ENCODE data around the gene NRBP1.
A peak's percentile ranks its signal among the peaks of the same experiment; 100 is the strongest.

Gene NRBP1

DNA sequence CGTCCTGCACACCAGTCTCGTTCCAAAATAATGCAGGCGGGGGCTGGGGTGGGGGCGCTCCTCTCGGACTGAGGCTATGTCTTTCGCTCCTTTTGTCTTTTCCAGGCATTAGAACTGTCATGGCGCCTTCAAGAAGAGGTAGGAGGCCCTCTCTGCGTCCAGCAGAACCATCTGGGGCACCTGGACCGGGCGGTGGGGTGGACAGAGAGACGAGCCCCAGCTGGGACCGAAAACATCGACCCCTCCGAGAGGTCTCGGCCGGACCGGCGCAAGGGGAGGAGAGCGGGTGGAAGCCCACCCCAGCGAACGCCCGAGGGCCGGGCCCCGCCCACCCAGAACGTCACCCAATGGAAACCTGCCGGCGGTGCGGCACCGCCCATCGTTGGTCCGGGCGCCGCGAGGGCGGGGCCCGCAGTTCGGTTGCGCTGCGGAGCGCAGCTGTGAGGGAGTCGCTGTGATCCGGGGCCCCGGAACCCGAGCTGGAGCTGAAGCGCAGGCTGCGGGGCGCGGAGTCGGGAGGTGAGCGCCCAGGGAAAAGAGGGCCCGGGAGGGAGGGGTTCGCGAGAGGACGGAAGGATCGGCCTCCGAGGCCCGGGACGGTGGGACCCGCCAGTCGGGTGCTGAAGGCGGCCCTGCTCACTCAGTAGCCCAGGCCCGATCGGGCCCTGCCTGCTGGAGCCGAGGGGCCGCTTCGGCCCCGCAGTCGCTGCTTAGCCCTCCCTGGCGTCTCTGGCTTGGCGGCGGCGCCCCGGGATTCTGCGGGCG is at the start of gene NRBP1:
TSS of gene NRBP1 (plus strand) at position 419 of the 765 bp plus-strand sequence. CDS start 4,643 bp downstream, outside the sequence.
- DNase-seq (ENCODE audit: low read depth in 1 of 2, low spot score in 1 of 2): peak; percentile 84 to 88

DNA sequence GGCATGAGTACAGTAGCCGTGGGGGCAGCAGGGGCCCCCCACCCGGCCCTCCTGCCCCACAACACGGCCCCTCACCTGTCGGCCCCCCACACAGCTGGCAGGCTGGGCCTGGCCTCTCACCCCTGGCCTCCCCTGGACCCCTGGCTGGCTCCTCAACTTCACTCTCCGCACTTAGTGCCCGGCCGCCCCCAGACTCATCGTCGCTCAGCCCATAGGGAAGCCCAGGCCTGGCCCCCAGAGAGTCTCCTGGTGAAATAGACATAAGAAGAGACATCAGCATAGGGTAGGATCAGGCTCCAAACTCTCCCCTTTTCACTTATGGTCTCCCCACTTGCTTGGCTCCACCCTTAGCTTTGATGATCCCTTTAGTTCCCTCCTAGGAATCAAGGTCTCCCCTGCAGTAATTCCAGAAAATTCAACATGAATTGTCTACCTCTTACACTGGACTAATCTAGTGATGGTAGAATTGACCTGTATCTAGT is 49.6 kb upstream of the NRBP1 start:
- DNase-seq (ENCODE audit: low read depth in 1 of 2, low spot score in 1 of 2): no peak

DNA sequence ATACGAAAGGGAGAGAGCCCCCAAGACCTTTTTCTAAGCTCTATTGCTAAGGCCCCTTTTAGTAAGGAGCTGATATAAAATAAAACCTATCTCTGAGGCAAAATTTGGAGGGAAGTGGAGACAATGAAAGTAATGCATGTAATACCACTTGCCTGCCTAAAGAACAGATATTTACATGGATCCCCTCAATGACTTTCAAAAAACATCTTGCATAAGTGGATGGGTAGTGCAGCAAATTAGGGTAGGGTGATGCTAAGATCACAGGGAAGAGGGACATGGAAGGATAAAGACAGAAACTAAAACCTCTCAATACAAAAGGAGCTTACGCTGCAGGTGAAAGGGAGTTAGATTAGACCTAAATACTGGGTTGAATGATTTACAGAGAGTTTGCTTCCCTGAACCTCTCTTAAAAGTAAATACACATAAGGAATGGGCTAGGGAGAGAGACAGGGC is 49.0 kb upstream of the NRBP1 start:
- no peak for DNase-seq (ENCODE audit: low read depth in 1 of 2, low spot score in 1 of 2)

DNA sequence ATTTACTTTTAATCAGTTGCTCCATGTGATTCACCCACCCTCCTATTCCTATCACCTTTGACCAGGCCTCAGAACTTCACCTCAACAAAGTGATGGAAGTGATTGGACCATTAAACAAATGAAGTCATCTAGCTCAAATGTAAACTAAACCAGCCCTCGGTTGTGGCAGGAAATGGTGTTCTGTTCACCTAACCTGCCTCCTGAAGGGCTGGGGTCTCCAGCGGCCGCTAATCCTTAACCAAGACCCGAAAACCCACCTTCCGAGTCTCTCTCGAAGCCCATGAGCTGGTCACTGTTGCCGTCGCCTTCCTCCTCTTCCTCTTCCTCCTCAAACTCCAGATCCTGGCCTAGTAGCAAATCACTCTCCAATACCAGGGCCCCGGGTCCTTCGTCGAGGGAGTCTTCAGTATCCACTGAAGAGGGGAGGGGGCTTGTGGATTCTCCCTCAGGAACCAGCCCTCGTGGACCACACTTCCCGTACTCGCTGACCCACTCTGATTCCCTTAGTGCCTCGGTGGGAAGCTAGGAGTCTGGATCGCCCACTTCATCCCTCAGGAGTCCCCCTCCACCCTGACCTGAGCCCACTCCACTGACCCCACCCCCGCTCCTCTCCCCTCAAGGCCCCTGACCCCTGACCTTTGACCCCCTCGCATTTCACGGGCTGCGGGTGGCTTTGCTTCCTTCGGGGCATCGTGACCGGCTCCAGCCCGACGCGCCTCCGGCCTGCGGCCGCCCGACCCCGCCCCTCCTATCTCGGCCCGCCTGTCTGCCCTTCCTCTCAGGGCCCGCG is 48.4 kb upstream of the NRBP1 start:
- no peak for DNase-seq (ENCODE audit: low read depth in 1 of 2, low spot score in 1 of 2)

DNA sequence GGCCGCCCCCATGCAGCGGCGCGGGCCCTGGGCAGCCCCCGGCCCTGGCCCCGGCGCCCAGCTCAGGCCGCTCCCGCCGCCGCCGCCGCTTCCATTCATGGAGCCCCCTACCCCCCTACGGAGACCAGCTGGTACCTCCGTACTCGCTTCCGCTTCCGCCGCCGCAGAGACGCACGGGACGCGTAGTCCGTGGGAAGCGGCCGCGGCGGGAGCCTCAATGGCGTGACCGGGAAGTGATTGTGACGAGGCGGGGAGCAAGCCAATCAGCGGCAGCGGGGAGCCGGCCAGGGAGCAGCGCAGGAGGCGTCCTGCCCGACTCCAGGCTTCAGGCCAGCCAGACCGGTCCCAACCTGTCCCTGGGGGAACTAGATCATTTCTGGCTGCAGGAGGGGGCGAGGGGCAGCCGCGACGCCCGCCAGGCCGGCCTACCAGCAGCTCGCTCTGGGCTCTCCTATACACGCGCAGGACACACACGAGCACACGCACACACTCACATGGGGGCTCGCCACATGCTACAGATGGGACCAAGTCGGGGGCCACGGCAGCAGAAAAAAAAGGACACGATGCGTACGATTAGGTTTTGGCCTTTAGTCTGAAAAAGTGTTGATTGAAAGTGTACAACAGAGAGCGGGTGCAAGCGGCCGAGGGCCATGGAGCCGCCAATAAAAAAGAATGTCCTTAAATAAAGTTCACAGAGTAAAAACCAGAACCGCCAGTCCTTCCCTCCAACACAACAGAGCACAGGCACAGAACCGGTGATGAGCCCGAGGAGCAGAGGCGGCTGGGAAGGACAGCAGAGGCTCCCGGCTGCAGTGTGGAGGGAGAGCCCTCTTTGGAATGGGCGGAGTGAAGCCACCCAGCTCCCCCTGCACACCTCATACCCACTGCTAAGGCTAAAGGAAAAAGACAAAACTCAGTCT is 47.5 kb upstream of the NRBP1 start, which contains the start of gene ZNF513:
TSS of gene ZNF513 (minus strand) at position 109 of the 920 bp plus-strand sequence. CDS start 208 bp downstream, outside the sequence.
- DNase-seq (ENCODE audit: low read depth in 1 of 2, low spot score in 1 of 2): peak; percentile 71 to 81

DNA sequence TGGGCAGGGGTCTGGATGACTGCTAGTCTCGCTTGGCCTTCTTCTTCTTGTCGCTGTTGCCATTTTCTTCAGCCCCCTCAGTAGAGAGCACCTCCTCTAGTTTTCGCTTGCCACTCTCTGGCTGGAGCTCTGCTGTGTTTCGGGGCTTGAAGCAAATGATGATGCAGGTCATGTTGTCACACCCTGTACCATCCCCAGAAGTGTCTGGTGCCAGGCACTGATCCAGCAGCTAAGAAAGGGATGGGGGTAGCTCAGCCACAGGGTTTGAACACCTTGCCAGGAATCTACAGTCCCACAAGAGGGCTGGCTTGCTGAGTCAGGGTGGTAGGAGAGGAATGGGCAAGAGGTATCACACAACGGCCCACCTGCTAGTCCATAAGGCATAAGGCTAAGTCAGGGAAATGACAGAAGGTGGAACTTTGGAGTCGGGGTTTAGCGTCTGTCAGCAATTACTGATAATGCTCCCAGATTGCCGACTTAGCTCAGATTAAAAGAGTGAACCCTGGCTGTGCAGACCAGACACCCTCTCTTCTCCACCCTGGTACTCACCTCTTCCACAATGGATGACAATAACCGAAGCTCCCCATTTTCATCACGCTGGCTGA is 46.8 kb upstream of the NRBP1 start:
- DNase-seq (ENCODE audit: low read depth in 1 of 2, low spot score in 1 of 2): no peak

DNA sequence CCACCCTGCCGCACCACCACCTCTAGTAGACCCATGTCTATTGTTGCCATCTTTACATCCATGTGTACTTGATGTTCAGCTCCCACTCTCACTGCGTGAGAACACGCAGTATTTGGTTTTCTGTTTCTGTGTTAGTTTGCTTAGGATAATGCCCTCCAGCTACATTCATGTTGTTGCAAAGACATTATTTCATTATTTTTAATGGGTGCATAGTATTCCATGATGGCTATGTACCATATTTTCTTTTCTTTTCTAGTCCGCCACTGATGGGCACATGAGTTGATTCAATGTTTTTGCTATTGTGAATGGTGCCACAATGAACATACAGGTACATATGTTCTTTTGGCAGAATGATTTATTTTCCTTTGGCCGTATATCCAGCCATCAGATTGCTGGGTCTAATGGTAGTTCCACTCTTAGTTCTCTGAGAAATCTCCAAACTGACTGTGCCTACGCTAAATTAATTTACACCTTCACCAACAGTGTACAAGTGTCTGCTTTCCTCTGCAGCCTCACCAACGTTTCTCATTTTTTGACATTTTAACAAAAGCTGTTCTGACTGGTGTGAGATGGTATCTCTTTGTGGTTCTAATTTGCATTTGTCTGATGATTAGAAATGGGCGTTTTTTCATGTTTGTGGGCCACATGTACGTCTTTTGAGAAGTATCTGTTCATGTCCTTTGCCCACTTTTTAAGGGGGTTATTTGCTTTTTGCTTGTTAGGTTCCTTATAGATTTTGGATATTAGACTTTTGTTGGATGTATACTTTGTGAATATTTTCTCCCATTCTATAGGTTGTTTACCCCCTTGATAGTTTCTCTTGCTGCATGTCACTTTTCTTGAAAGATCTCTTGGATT is 37.4 kb upstream of the NRBP1 start:
- no peak for DNase-seq (ENCODE audit: low read depth in 1 of 2, low spot score in 1 of 2)

DNA sequence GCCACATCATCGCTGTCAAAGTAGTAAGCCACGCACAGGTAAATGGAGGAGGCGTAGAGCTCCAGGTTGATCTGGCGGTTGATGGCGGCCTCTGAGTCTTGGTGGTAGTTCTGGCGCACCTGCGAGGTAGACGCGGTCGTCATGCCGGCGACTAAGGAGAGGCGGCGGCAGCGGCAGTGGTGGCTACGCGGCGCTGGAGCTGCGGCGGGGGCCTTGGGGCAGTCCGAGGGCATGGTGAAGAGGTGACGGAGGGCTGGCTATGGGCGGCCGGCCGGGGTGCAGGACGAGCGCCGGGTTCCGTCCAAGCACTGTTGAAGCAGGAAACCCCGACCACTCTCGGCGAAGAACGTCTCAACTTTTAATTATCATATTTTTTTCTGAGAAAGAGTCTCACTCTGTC is 35.2 kb upstream of the NRBP1 start:
- no peak for DNase-seq (ENCODE audit: low read depth in 1 of 2, low spot score in 1 of 2)

DNA sequence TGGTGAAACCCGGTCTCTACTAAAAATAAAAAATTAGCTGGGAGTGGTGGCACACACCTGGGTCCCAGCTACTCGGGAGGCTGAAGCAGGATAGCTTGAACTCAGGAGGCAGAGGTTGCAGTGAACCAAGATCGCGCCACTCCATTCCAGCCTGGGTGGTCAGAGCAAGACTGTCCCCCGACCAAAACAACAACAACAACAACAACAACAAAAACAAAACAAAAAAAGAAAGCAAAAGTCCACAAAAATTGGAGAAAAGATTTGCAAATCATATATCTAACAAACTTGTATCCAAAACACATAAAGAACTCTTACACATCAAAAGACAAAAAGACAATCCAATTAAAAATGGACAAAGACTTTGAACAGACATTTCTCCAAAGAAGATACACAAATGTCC is 29.5 kb upstream of the NRBP1 start:
- DNase-seq (ENCODE audit: low read depth in 1 of 2, low spot score in 1 of 2): no peak

DNA sequence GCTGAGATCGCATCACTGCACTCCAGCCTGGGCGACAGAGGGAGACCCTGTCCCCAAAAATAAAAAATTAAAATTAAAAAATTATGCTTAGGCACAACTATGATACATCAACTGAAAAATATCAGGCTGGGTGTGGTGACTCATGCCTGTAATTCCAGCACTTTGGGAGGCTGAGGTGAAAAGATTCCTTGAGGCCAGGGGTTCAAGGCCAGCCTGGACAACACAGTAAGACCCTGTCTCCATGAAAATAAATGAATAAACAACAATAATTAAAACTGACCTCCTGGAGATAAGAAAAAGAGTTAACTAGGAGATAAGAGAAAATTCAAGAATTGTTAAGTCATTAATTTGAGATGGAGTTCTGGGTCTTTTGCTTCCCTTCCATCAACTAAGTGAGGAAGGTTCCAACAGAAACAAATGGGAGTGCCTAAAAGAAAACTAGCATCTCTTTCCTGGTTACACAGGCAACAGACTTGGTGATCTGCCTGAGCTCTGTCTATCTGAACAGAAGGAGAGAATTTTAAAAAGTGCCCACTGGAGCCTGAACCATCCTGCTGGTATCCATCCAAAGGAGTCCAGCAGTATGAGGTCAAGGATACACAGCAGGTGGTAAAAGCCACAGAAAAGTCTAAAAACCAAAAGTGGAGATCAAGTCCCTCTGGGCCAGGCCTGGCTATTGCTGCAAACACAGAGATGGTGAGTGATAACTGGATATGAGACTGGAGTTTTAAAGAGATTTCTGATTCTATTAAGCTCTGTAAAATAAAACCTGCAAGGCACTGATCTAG is 27.9 kb upstream of the NRBP1 start:
- no peak for DNase-seq (ENCODE audit: low read depth in 1 of 2, low spot score in 1 of 2)

DNA sequence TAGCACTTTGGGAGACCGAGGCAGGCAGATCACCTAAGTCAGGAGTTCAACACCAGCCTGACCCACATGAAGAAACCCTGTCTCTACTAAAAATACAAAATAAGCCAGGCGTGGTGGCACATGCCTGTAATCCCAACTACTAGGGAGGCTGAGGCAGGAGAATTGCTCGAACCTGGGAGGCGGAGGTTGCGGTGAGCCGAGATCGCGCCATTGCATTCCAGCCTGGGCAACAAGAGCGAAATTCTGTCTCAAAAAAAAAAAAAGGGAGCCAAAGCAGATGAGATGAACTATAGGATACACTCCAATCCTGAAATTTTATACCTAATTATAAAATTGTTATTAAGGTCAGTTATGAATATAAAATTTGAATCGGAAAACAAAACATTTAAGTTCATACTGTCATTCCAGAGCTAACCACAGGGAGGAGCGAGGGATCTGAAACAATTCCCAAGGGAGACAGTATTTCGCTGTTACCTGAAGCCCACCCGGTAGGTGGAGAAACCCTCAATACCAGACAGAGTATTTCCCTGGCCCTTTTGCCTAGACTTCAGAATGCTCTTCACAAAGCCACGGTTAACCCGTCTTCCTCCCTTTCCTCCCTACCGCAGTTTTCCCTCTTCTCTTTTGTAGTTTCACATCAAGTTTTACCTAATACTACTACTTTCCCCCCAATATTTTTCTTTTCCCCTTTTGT is 20.5 kb upstream of the NRBP1 start:
- DNase-seq (ENCODE audit: low read depth in 1 of 2, low spot score in 1 of 2): no peak

DNA sequence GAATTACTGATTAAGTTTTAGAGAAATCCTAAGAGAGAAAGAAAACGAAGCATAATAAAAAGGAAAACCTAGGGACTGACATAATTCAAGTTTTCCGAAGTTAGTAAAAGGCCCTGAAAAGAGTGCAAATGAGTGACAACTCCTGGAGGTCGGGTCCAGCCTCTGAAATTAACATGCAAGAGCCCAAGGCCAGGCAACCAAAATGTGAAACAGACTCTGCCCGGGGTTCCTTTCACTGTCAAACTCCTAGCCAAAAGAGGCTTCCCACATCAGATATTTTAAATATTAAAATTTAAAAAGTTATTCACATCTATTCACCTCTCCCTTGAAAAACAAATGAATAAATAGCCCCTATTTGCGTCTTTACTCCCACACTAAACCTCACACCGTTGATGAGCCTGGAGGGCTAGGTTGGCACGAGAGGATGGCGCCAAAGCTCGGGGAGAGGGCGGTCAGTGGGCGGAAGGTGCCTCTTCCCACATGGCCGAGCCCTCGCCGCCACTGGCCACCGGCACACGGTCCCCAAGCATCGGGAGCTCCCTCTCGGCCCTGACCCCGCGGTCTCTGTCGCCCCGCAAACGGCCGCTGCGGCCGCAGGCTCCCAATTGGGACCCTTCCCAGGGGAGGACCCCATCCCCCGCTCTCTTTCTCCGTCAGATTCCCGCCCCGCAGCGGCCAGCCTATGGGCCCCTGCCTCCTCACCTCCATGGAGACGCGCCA is 19.7 kb upstream of the NRBP1 start:
- no peak for DNase-seq (ENCODE audit: low read depth in 1 of 2, low spot score in 1 of 2)

DNA sequence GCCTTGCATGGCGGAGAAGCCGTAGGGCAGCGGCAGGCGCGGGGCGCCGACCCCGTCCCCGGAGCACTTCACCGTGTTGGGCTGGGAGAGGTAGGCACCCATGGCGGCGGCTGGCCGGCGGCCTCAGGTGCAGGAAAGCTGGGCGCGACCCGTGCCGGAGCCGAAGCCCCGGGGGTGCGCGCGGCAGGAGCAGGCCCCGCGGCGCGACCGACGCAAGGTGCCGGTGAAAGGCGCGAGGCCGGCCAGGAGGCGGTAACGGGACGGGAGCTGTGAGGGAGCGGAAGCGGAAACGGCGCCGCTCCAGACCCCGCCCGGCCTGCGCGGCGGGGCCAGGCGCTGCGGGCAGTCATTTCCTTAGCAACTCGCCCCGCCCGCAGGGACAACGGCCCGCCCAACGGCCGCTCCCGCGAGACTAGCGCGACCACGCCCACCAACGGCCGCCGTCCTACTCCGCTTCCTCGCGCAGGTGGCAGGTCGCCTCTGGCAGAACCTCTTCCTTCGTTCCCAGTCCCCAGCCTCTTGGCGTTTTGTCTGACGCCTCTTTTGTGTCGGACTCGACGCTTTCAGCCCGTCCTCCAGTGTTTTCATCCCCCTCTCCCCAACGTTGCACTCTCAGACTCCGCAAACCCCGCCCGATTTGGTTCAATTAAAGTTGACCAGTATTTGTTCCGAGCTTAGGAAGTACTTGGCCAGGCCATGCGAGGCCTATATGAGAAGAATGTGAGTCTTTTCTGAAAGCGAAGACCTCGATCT is 18.9 kb upstream of the NRBP1 start, which contains the start of gene PPM1G:
TSS of gene PPM1G (minus strand) at position 271 of the 753 bp plus-strand sequence. CDS start at position 102, 169 bp downstream.
- peak; percentile 93 to 97 for DNase-seq (ENCODE audit: low read depth in 1 of 2, low spot score in 1 of 2)

DNA sequence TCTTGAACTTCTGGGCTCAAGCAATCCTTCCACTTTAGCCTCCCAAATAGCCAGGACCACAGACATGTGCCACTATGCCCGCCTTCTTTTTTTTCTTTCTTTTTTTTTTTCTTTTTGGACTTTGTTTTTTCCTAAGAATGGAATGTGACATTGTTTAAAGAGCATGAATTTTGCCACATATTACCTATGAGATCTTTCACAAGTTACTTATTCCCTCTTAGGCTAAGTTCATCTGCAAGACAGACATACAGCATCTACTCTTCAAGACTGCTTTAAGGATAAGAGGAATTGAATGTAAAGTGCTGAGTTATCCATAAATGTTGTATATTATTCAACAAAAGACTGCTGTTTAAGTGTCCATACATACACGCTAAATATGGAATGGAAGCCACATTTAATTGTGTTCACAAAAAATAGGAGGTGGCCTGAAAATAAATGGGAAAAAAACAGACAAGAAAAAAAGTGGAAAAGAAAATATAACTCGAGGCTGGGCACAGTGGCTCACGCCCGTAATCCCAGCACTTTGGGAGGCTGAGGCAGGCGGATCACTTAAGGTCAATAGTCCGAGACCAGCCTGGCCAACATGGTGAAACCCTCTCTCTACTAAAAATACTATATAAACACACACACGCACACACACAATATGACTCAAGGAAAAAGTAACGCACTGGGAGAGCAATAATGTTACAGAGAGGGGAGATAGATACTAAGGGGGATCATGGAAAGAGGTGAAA is 15.8 kb upstream of the NRBP1 start:
- no peak for DNase-seq (ENCODE audit: low read depth in 1 of 2, low spot score in 1 of 2)

DNA sequence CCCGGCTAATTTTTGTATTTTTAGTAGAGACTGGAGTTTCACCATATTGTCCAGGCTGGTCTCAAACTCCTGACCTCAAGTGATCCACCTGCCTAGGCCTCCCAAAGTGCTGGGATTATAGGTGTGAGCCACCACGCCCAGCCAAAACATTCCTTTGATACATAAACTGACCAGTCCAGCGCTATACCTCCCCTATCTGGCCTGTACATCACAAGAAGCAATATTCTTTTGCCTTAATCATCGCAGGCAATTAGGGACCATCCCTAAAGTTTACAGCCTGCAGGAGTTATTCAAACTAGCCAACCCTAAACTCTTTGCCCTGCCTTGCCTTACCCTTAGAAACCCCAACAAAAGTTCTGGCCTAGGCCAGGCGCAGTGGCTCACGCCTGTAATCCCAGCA is 12.3 kb upstream of the NRBP1 start:
- DNase-seq (ENCODE audit: low read depth in 1 of 2, low spot score in 1 of 2): no peak

DNA sequence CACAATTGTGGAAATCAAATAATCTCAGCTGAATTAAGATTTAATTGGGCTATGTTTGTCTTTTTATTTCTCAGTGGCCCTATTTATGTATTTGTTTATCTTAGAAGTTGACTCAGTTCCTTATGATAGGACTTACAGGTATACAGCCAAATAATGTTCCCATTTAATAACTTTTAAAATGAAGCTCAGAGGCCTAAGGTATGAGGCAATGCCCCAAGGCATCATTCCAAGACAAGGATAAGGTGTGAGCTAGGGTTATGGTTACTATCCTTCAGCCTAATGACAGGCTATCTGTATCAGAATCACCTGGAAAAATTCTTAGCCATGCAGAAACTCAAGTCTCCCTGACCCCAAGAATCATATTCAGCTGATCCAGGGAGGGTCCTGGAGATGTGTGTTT is 7.4 kb upstream of the NRBP1 start:
- DNase-seq (ENCODE audit: low read depth in 1 of 2, low spot score in 1 of 2): no peak
